WTC11 (cell line): ENCODE data around the gene SCRG1. TPM values are rescaled to one million over a fixed set of nuclear protein-coding genes. Genes with fewer than 3 reads are reported as not detected.

Experiments used
- ATAC-seq: fragments of 200-7000 bp; cut with Tn5 transposase; 2 replicates; pipeline ENCODE4 v1.10.0; 2021; ENCODE audit warnings: mild to moderate bottlenecking, moderate library complexity
- CTCF ChIA-PET: fragments of 300-600 bp; sonication (Branson Sonifier 250); formaldehyde crosslinking; loops from one replicate; lab custom pipeline; 2021; ENCODE audit warnings: antibody characterized with exemption; lab: Charles Lee
- POLR2A ChIA-PET: fragments of 350-600 bp; sonication (Branson Sonifier 250); formaldehyde crosslinking; loops from one replicate; lab custom pipeline; 2021; ENCODE audit warnings: antibody characterized with exemption; lab: Charles Lee
- DNase-seq: peaks from one replicate; pipeline ENCODE4 v3.0.0; 2021; ENCODE audit warnings: low spot score
- H3K27ac Mint-ChIP-seq: 2 replicates; pipeline ENCODE4 v1.8.0; 2021; ENCODE audit warnings: mixed read lengths
- H3K27me3 Mint-ChIP-seq: 2 replicates; pipeline ENCODE4 v1.8.0; 2021; ENCODE audit warnings: low read depth, mild to moderate bottlenecking, moderate library complexity, mixed read lengths
- H3K36me3 Mint-ChIP-seq: 2 replicates; pipeline ENCODE4 v1.8.0; 2021; ENCODE audit warnings: mixed read lengths
- H3K4me1 Mint-ChIP-seq: 2 replicates; pipeline ENCODE4 v1.8.0; 2022; ENCODE audit warnings: mixed read lengths
- H3K4me3 Mint-ChIP-seq: 2 replicates; pipeline ENCODE4 v1.8.0; 2021; ENCODE audit warnings: mild to moderate bottlenecking, moderate library complexity, mixed read lengths
- H3K9me3 Mint-ChIP-seq: 2 replicates; pipeline ENCODE4 v1.8.0; 2021; ENCODE audit warnings: mixed read lengths
- ARID4B ChIP-seq: sonication (generic); formaldehyde crosslinking; IDR thresholded peaks from 2 replicates; pipeline ENCODE4 v1.8.0; 2023; ENCODE audit warnings: missing genetic modification reagents, mild to moderate bottlenecking, borderline replicate concordance
- ATF6 ChIP-seq: sonication (generic); formaldehyde crosslinking; IDR thresholded peaks from 2 replicates; pipeline ENCODE4 v1.8.1; 2023; ENCODE audit warnings: mild to moderate bottlenecking, missing genetic modification reagents
- CDX4 ChIP-seq: fragments of 250-450 bp; sonication (Bioruptor Pico); IDR thresholded peaks from 2 replicates; pipeline ENCODE4 v1.9.0; 2021; ENCODE audit warnings: moderate library complexity, mild to moderate bottlenecking, inconsistent platforms, borderline replicate concordance
- CTCF ChIP-seq: fragments of 200-600 bp; IDR thresholded peaks from 2 replicates; pipeline ENCODE4 v1.8.0; 2022; ENCODE audit warnings: antibody characterized with exemption
- ETV6 ChIP-seq: sonication (generic); formaldehyde crosslinking; IDR thresholded peaks from 2 replicates; pipeline ENCODE4 v1.8.1; 2022; ENCODE audit warnings: mild to moderate bottlenecking, missing genetic modification reagents
- FOXJ3 ChIP-seq: sonication (generic); formaldehyde crosslinking; IDR thresholded peaks from 2 replicates; pipeline ENCODE4 v1.9.0; 2021; ENCODE audit warnings: missing genetic modification reagents, mild to moderate bottlenecking, borderline replicate concordance
- JUN ChIP-seq: sonication (generic); formaldehyde crosslinking; IDR thresholded peaks from 2 replicates; pipeline ENCODE4 v1.8.0; 2023; ENCODE audit warnings: mild to moderate bottlenecking, missing genetic modification reagents
- NFE2L1 ChIP-seq: sonication (generic); formaldehyde crosslinking; IDR thresholded peaks from 2 replicates; pipeline ENCODE4 v1.8.1; 2023; ENCODE audit warnings: missing genetic modification reagents
- NR1H2 ChIP-seq: sonication (generic); formaldehyde crosslinking; IDR thresholded peaks from 2 replicates; pipeline ENCODE4 v1.9.0; 2021; ENCODE audit warnings: mild to moderate bottlenecking, moderate library complexity, missing genetic modification reagents
- NR3C1 ChIP-seq: sonication (generic); formaldehyde crosslinking; conservative IDR thresholded peaks from 2 replicates; pipeline ENCODE4 v1.8.1; 2023; ENCODE audit warnings: low read depth, mild to moderate bottlenecking, missing genetic modification reagents
- PREB ChIP-seq: sonication (generic); formaldehyde crosslinking; IDR thresholded peaks from 2 replicates; pipeline ENCODE4 v1.8.1; 2022; ENCODE audit warnings: mild to moderate bottlenecking, missing genetic modification reagents, moderate library complexity, borderline replicate concordance
- TEAD1 ChIP-seq: sonication (generic); formaldehyde crosslinking; IDR thresholded peaks from 2 replicates; pipeline ENCODE4 v1.8.0; 2022; ENCODE audit warnings: mild to moderate bottlenecking, missing genetic modification reagents
- USF1 ChIP-seq: sonication (generic); formaldehyde crosslinking; IDR thresholded peaks from 2 replicates; pipeline ENCODE4 v1.8.0; 2022; ENCODE audit warnings: mild to moderate bottlenecking, missing genetic modification reagents
- ZNF423 ChIP-seq: fragments of 250-450 bp; sonication (Bioruptor Pico); IDR thresholded peaks from 2 replicates; pipeline ENCODE4 v2.1.2; 2022; ENCODE audit warnings: mild to moderate bottlenecking, moderate library complexity
- ZNF425 ChIP-seq: fragments of 250-450 bp; sonication (Bioruptor Pico); conservative IDR thresholded peaks from 2 replicates; pipeline ENCODE4 v1.9.0; 2021; ENCODE audit warnings: mild to moderate bottlenecking
- total RNA-seq: library from RNA; stranded (reverse); gene quantifications from 3 replicates; pipeline ENCODE4 v1.2.3, GENCODE V29; 2021
- TF ChIP-seq, protein P1 (sequence below): sonication (generic); formaldehyde crosslinking; IDR thresholded peaks from 2 replicates; pipeline ENCODE4 v1.8.1; 2022; ENCODE audit warnings: missing genetic modification reagents, borderline replicate concordance
- TF ChIP-seq, protein P2 (sequence below): fragments of 250-450 bp; sonication (Bioruptor Pico); IDR thresholded peaks from 2 replicates; pipeline ENCODE4 v1.8.0; 2021; ENCODE audit warnings: mild to moderate bottlenecking

SCRG1 gene
- total RNA-seq, 1 experiment from 2014 or later = not detected

GRCh38 chr4:173398220-173398619 lies 696 bp downstream of the SCRG1 start:
- H3K36me3 Mint-ChIP-seq = no peaks in the 10 kb centered on the region
- no peak for ATAC-seq
- POLR2A ChIA-PET = no interaction called here
- CTCF ChIA-PET = interaction anchor here (1.0 to 1.1 kb wide), 2 partner anchors 97 to 384 kb away, joined by 3 to 4 read pairs; no protein-coding TSS in a partner anchor
- DNase-seq = no peak
- H3K4me1 Mint-ChIP-seq = no peaks in the 10 kb centered on the region
- no peak overlapping the region for H3K4me3 Mint-ChIP-seq
- H3K27me3 Mint-ChIP-seq = no peaks in the 10 kb centered on the region
- no peaks in the 10 kb centered on the region for H3K9me3 Mint-ChIP-seq
- no peak for TF ChIP-seq PREB (CRISPR knock-in tag)
- no peak for TF ChIP-seq NR3C1 (CRISPR knock-in tag)
- TF ChIP-seq, all 79 proteins: peak for 0
- H3K27ac Mint-ChIP-seq = no peak overlapping the region

GRCh38 chr4:173397604-173398003 lies 1.3 kb downstream of the SCRG1 start:
- CTCF ChIA-PET = interaction anchor here (1.0 to 1.1 kb wide), 2 partner anchors 96 to 384 kb away, joined by 3 to 4 read pairs; no protein-coding TSS in a partner anchor
- Mint-ChIP-seq H3K27ac (no peak overlapping the region), H3K4me3 (no peak overlapping the region), H3K9me3 (no peaks in the 10 kb centered on the region), H3K27me3 (no peaks in the 10 kb centered on the region), H3K36me3 (no peaks in the 10 kb centered on the region), H3K4me1 (no peaks in the 10 kb centered on the region)
- ATAC-seq = no peak
- POLR2A ChIA-PET = no interaction called here
- no peak for DNase-seq
- no peak for TF ChIP-seq USF1
- TF ChIP-seq CDX4 (CRISPR knock-in tag) = no peak
- TF ChIP-seq ATF6 (CRISPR knock-in tag) = no peak
- TF ChIP-seq TEAD1 (CRISPR knock-in tag) = no peak
- no peak for TF ChIP-seq JUN
- no peak for TF ChIP-seq CTCF
- no peak for TF ChIP-seq NR1H2
- no peak for TF ChIP-seq FOXJ3
- TF ChIP-seq, protein P1, sequence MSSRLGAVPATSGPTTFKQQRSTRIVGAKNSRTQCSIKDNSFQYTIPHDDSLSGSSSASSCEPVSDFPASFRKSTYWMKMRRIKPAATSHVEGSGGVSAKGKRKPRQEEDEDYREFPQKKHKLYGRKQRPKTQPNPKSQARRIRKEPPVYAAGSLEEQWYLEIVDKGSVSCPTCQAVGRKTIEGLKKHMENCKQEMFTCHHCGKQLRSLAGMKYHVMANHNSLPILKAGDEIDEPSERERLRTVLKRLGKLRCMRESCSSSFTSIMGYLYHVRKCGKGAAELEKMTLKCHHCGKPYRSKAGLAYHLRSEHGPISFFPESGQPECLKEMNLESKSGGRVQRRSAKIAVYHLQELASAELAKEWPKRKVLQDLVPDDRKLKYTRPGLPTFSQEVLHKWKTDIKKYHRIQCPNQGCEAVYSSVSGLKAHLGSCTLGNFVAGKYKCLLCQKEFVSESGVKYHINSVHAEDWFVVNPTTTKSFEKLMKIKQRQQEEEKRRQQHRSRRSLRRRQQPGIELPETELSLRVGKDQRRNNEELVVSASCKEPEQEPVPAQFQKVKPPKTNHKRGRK (CRISPR knock-in tag) = no peak
- TF ChIP-seq, protein P2, sequence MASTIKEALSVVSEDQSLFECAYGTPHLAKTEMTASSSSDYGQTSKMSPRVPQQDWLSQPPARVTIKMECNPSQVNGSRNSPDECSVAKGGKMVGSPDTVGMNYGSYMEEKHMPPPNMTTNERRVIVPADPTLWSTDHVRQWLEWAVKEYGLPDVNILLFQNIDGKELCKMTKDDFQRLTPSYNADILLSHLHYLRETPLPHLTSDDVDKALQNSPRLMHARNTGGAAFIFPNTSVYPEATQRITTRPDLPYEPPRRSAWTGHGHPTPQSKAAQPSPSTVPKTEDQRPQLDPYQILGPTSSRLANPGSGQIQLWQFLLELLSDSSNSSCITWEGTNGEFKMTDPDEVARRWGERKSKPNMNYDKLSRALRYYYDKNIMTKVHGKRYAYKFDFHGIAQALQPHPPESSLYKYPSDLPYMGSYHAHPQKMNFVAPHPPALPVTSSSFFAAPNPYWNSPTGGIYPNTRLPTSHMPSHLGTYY (CRISPR knock-in tag) = no peak
- TF ChIP-seq ZNF423 (CRISPR knock-in tag) = no peak
- TF ChIP-seq NFE2L1 (CRISPR knock-in tag) = no peak
- TF ChIP-seq ETV6 (CRISPR knock-in tag) = no peak
- TF ChIP-seq ARID4B (CRISPR knock-in tag) = no peak
- no peak for TF ChIP-seq ZNF425 (CRISPR knock-in tag)
